DOHH2 (cell line): Measurements from ENCODE around the gene PUS7.

Experiments used
- EZH2phosphoT487 ChIP-seq: fragments of 200-600 bp; sonication (generic); IDR thresholded peaks from 2 replicates; pipeline ENCODE4 v1.6.1; 2017; ENCODE audit warnings: borderline replicate concordance, mild to moderate bottlenecking, antibody characterized with exemption, low read length, moderate library complexity, mixed read lengths
- TF ChIP-seq, protein P1 (sequence below): fragments of 200-600 bp; sonication (generic); IDR thresholded peaks from one replicate; pipeline ENCODE4 v1.5.1; 2014; ENCODE audit warnings: antibody characterized with exemption, mild to moderate bottlenecking, low read depth, low read length; ENCODE audit not compliant: poor library complexity, severe bottlenecking

DNA sequence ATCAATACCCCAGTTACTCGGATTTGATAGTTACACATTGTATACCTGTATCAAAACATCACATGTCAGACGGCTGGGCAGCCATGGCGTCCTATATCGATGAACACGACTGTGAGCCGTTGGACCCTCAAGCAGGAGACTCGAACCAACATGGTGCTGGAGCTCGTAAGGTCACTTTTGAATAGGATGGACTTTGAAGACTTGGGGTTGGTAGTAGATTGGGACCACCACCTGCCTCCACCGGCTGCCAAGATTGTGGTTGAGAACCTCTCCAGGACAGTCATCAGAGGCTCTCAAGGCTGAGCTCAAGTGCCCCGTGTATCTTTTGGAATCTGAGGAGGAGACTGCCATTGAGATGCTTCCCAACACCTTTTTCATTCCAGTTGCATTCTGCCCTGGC, 8.1 kb upstream of the PUS7 start:
- TF ChIP-seq, protein P1, sequence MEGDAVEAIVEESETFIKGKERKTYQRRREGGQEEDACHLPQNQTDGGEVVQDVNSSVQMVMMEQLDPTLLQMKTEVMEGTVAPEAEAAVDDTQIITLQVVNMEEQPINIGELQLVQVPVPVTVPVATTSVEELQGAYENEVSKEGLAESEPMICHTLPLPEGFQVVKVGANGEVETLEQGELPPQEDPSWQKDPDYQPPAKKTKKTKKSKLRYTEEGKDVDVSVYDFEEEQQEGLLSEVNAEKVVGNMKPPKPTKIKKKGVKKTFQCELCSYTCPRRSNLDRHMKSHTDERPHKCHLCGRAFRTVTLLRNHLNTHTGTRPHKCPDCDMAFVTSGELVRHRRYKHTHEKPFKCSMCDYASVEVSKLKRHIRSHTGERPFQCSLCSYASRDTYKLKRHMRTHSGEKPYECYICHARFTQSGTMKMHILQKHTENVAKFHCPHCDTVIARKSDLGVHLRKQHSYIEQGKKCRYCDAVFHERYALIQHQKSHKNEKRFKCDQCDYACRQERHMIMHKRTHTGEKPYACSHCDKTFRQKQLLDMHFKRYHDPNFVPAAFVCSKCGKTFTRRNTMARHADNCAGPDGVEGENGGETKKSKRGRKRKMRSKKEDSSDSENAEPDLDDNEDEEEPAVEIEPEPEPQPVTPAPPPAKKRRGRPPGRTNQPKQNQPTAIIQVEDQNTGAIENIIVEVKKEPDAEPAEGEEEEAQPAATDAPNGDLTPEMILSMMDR: no peak
- TF ChIP-seq EZH2phosphoT487: no peak
